ENCODE results near the gene COL23A1.

COL23A1 gene

DNA sequence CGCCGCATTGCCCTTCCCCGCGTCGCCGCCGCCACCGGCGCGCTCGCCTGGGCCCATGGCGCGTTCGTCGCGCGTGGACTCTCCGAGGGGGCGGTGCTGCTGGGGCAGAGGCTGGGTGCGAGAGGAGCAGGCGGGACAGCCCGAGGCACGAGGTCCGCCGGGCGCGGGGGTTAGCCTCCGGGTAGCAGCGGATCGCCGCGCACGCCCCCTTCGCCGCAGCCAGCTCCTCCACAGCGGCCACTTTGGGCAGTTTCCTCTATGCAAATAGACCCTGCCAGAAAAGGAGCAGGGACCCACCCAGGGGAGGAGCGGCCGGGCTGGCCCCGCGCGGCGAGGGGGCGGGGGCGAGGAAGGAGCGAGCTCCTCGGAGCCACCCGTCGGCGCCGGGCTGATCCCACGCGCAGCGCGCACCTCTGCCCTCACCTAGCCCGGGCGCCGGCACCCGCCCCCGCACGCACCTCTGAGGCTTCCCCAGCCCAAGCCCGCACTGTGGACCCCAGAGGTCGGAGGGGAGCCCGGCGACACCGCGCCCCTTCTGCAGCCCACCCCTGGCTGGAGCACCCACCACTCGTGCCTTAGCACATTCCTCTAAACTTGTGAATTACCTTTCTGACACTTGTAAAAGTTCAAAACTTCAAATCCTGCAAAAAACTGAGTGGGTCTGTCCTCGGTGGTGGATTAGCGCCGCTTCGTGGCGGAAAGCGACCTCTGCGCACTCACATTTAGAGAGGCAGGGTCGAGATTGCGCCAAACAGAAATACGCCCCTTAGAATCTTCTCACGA, at the start of gene COL23A1:
TSS of gene COL23A1 (minus strand) at position 253 of the 783 bp plus-strand sequence.
- peak; percentile 31 for DNase-seq (ENCODE audit: low read depth)

DNA sequence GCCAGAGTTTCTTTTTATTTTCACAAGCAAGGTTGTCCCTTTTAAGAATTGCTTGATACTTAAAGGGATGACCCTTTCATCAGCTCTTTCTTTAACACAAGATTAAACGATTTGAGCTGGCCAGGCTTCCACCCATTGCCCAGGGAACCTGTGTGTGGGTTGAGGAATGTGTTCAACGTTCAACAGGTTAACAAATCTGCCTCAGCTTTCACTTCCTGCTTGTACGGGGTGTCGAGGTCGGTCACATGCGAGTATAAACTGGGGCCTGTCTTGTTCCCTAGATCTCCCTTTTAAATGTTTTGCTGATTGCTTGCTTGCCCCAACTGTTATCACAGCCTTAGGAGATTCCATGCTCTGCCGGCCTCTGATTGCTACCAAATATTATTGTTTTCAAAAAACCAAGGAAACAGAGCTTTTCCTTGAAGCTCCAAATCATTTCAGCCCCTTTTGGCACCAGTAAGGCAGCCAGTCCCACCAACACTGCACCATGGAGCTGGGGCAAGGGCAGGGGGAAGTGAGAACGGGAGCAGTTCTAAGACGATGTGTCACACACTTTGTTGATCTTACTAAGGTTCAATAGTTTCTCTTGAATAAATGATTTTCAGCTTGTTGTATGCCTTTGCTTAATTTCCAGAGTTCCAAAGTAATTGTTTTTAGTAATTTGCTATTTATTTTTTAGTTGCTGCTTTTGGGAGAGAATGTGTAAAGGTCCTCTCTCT, 47.3 kb upstream of the COL23A1 start:
- DNase-seq (ENCODE audit: low read depth) = no peak

DNA sequence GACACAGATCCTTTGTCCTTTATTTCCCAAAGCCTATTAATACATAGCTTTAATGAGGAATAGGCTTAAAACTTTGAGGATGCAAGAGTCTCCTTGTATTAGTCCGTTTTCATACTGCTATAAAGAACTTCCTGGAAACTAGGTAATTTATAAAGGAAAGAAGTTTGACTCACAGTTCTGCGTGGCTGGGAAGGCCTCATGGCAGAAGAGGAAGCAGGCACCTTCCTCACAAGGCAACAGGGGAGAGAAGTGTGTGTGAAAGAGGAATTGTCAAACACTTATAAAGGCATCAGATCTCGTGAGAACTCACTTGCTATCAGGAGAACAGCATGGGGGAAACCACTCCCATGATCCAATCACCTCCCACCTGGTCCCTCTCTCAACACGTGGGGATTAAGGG, 42.1 kb upstream of the COL23A1 start:
- no peak for DNase-seq (ENCODE audit: low read depth)

DNA sequence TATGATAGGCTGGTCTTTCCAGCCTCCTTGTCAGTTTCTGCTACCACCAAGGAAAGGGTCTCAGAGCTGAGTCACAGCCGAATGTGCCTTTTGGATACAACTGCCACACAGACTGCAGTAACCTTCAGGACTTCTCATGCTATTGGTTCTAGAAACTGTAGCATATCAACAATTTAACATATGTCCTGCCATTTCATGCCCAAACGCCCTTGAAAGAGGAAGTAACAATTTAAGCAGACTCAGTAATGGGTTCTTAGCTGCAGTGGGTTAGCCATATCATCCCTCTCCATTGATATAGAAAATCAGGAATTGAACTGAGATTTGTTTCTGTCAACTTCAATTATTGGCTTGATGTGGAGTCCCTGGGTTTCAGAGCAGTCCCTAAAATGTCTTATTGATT, 40.8 kb upstream of the COL23A1 start:
- DNase-seq (ENCODE audit: low read depth) = no peak

DNA sequence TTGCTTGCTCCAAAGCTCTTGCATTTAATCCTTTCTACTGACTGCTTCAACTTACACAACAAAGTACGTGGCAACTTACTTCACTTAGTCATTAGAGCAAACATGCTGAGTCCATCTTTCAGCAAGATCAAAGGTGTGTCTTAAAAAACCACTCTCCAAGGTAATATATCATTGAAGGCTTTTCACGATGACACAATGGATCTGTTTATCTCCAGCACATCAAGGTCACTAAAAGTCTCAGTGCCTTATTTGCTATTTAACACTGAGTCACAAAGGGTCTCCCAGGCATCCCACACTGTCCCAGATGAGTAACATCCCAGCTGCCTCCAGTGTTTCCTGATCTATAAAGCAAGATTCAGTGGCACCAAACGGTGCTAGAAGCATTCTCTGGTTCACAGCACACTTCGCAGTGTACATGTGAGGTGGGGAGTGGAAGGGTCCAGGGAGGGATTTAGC, 40.3 kb upstream of the COL23A1 start:
- DNase-seq (ENCODE audit: low read depth) = no peak

DNA sequence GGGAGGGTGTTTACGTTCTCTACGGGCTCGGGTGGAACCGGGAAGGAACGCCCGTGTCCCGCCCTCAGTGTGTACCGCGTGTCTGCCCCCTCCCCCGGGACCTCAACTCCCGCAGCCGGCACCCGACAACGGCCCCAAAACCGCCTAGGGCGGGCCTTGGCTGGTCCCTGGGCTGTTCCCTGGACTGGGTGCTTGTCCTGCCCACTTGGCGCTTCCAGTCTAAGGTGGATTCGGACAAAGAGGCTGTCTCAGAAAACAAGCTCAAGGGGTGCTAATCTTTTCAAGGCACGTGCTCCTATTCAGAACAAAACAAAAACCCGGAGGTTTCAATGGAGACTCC, 37.0 kb upstream of the COL23A1 start:
- DNase-seq (ENCODE audit: low read depth) = no peak

DNA sequence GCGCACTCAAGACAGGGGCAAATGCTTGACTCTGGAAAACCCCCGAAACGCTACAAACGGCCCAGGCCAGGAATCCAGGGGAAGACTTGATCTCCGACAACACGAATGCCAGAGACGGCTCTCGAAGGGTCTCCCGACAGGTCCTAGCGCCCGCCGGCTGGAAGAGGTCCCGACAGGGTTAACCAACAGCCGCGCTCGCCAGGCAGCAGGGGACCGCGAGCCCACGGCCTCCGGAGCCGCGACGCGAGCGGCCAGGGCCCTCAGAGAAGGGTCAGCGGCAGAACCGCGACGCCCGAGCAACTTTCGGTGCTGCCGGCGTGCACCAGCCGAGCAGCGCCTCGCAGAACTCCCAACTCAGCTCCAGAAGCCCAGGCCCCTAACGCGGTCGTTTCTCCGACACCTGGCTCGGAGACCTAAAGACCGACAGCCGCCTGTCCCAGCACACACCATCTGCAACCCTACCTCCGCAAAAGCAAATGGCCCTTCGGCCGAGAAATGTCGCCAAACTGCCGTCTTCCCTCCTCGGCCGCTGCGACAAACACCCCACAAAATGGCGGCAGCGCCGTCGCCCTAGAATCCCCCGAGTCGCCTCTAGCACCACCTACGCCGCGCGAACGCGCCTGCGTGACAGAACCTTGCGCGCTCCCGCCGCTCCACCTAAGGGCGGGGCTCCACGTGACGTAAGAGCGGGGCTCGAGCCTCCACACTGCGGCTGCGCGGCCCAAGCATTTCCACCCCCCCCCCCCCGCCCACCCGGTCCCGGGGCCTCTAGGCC, 36.5 kb upstream of the COL23A1 start, which contains the start of gene CLK4:
TSS of gene CLK4 (minus strand) at position 567 of the 775 bp plus-strand sequence. CDS start 3,634 bp downstream, outside the sequence.
- peak; percentile 97 for DNase-seq (ENCODE audit: low read depth)

DNA sequence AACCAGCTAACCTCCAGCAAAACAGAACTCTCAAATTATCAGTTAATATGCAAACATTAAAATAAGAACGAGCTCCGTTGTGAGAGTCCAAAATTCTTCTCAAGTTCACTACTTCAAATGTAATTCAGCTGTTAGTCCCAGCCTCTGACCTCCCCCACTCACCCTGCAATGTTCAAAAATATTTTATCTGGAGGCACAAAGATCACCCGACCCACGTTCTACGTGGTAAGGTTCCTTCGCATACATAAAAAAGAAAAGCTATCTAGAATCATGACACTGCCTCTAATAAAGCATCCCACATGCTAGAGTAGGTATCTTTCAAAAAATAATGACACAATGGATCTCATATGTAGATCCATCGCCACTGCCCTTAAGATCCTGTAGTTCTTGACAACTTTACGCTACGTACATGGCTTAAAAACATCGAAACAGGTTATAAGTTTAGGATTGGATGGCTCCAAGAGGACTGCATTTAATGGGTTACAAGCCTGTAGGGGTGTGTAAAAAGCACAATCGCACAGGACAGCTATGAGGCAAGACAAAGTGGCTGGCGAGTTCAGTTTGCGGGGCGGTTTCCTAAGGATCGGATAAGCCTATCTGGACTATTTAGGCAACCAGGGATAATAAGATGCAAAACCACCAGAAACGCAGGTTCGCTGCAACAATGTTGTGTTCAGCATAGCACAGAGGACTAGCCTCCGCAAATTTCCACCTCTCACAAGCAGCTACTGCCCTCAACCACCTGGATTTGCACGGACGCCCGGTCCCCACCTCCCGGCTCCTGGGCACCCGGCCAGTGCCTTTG, 35.7 kb upstream of the COL23A1 start:
- no peak for DNase-seq (ENCODE audit: low read depth)

DNA sequence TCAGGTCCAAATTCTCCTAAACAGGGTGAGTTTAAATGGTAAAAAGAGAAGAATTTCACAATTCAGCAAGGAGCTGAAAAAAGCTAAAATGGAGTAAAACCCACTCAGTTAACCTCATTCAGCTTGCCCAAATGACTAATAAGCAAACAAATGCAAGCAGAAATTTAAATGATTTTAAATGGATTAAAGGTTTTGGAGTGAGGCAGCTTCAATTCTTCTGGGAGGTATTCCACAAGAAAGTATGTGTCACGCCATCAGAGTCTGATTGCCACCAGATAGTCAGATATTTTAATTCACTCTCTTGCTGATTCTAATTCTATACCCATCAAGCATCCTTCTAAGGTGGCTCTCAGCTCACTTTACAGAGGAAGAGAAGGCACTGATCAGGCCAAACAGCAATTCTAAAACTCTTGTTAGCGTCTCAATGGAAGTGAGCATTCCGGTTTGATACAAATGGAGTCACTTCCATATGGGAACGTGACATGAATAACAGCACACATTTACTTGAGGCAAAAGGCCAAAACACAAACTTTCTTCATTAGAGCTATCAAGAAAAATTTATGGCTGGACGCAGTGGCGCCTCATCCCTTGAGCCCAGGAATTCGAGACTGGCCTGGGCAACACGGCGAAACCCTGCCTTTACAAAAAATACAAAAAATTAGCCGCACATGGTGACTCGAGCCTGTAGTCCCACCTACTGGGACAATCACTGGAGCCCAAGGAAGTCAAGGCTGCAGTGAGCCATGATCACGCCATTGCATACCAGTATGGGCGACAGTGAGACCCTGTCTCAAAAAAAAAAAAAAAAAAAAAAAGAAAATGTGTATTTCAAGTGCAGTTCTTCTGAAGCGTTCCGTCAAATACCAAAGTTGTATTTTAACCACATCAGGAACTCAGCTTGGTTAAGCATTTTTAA, 34.7 kb upstream of the COL23A1 start:
- DNase-seq (ENCODE audit: low read depth) = no peak

DNA sequence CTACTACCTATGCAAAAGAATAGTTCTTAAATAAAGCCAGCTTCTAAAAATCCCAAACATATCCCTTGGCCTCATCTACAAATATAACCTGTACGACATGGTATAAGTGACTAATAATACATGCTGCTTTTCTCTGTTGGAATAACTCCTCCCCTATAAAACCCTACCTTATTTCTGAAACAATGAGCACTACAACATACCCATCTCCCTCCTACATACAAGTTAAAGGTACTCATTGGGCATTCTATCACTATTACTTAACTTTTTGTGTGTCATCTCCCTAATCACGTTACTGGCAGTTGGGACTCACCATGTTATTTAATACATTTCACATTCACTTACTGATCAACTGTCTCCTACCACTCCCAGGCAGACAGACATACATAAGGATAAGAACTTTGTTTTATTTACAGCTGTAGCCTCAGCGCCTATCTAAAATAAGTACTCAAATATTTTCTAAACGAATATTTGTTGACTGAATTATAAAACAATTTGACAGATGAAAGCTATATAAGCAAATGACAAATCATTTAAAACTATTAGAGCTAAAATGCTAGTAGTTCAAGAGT, 32.6 kb upstream of the COL23A1 start:
- DNase-seq (ENCODE audit: low read depth) = no peak

DNA sequence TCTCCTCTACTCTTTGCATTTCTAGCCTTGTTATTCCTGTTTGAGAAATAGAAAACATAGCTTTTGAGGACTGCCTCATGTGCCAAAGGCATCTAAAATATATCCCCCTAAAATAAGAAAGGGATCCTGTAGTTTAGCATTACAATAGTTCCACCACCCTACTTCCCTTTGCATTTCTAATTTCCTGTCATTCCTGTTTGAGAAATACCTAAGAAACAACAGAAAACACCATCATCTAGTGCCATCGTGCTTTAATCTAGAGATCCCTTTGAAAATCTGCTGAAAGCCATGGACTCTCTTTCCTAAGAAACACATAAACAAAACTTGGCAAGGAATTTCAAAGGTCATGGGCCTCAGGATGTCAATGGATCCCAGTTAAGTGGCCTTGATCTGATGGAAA, 29.2 kb upstream of the COL23A1 start:
- DNase-seq (ENCODE audit: low read depth) = no peak

DNA sequence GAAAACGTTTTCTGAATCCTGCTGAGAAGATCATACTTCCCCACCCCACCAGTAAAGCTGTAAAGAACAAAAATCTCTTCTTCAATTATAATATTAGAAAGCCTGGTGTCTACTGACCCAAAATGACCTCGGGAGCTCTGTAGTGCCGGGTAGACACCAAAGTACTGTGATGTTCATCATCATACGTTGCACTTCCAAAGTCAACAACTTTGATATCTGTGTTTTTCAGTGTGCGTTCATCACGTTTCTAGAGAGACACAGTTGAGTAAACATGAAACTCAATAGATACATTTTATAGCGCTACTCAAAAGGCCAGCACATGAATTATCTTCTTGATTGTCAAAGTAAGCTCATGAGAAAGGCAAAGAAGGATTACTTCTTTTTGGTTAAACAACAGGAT, 22.1 kb upstream of the COL23A1 start:
- no peak for DNase-seq (ENCODE audit: low read depth)

DNA sequence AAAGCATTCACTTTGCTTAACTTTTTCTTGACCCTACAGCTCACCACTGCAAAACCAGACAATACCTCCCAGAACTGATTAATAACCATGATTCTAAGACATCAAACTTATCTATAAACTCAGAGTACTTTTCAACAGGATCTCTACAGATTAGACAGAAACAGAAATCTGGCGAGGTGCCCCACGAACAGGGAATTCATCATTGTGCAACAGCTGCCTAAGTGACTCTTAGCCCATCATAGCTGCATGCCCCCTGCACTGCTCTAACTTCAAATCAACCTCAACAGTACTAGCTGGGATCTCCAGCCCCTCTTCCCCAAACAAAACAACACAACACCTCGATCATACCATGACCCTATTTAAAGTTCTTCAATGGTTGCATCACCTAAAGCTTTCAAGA, 16.1 kb upstream of the COL23A1 start:
- DNase-seq (ENCODE audit: low read depth) = no peak

DNA sequence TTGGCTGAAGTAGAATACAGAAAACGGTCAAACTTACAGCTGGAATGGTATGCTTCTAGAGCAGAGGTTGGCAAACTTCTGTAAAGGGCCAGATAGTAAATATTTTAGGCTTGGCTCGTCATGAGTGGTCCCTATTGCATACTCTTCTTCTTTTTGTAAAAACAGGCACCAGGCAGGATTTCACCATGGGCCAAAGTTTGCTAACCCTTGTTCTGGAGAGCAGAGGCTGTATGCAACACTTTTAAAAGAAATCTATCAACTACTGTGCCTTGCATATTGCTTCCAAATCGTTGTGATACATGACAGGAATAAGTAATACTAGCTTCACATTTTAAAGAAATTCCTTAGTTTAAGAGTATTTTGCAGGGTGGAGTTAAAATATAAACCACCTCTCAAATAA, 15.6 kb upstream of the COL23A1 start:
- DNase-seq (ENCODE audit: low read depth) = no peak

DNA sequence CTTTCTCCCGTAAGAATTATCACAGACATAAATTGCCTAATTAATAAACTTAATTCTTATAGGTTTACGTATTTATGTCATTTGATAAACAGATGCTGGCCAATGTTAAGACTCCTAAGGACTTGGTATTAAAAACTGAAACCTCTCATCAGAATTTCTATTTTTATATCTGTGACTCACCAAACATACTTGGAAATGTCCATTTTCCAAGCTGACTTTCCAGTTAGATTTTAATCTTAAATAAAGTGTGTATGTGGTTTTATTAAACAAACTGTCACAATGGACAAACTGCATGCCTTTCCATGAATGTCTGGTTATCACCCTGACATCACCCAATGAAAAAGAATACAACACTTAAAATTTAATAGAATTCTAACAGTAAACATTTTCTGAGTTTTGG, 12.6 kb upstream of the COL23A1 start:
- DNase-seq (ENCODE audit: low read depth) = no peak

DNA sequence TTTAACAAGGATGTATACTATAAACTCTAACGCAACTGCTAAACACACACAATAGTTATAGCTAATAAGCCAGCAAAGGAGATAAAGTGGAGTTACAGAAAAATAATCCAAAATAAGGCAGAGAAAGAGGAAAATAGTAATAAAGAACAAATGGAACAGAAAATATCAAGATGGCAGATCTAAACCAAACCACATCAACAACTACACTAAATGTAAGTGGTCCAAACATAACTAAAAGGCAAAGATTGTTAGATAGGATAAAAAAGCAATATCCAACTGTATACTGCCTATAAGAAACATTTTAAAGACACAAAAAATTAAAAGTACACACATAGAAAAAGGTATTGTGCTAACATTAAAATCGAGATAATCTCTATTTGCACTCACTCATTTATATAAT, 5.6 kb upstream of the COL23A1 start:
- DNase-seq (ENCODE audit: low read depth) = no peak

DNA sequence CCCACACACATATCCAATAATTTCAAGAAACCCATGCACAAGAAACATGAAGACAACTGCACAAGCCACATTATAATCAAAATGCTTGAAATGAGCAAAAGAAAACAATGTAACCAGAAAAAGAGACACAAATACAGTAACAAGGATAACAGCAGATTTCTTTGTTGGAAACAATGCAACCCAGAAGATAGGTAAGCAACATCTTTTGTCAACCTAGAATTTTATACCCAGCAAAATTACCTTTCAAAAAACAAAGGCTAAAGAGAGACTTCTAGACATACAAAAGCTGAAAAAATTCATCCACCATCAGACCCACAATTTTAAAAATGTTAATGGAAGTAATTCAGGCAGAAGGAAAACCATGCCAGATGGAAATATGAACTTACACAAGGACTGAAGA, 5.0 kb upstream of the COL23A1 start:
- DNase-seq (ENCODE audit: low read depth) = no peak

DNA sequence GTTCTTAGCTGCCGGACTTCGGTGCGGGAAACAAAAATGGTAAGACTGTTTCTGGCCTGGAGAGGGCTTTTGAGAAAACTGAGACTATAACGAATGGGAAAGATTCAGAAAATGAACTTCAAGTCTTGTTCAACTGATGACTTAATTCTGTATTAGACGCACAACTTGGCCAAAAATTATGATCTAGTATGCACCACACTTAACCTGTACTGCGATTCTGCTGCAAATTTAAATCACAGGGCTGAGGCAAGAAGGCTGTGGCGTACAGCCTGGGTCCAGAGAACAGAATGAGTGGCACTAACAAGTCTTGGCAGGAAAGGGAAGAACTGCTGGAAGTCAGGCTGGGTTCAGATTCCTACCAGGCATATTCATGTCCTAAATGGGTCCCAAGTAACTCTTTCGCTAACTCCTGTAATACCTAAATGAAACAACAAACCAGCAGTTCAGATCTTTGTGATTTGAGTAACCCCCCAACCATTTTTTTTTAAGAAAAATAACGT, 781 bp upstream of the COL23A1 start:
- no peak for DNase-seq (ENCODE audit: low read depth)

DNA sequence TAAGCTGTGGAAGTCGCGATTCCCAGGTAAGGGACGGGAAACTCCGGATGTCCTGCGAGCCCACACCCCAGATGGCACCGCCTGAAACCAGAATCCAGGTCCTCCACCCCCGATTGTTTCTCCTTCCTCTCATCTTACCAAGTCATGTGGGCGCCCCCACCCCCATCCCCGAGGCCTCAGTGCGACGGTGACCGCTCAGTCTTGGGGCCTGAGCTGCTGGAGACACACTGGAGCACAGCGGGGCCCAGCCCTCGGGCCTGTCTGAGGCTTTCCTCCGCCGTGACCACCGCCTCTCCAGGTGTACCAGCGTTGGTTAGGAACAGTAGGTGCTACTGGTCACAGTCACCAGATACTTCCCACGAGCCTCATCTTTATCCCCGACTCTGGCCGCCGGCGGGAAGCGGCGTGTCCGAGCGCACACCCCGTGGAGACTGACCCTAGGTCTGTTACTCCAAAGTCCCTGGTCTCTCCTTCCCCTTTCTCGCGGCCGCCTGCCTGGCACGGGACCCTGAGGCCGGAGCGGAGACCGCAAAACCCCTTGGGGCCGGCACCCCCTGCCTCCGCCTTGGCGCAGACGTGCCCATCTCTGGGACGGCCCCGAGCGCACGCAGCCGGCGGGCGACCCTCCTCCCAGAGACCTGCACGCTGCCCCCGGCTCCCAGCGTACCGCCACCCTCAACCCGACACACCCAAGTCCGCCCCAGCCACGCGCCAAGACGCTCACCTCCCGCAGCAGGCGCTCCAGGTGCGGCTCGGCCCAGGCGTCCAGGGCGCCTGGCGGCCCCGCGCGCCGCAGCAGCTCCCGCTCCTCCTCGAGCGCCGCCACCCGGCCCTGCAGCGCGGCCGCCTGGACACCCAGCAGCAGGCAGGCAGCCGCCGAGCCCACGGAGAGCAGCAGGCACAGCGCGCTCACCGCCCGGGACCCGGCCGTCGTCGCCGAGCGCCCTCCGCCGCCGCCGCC, 733 bp downstream of the COL23A1 start:
- no peak for DNase-seq (ENCODE audit: low read depth)
